Measurements from ENCODE around the gene MYRIP.

GRCh38 chr3:40254491-40254890 is 445.1 kb downstream of the MYRIP start:
- TF ChIP-seq, protein P1, sequence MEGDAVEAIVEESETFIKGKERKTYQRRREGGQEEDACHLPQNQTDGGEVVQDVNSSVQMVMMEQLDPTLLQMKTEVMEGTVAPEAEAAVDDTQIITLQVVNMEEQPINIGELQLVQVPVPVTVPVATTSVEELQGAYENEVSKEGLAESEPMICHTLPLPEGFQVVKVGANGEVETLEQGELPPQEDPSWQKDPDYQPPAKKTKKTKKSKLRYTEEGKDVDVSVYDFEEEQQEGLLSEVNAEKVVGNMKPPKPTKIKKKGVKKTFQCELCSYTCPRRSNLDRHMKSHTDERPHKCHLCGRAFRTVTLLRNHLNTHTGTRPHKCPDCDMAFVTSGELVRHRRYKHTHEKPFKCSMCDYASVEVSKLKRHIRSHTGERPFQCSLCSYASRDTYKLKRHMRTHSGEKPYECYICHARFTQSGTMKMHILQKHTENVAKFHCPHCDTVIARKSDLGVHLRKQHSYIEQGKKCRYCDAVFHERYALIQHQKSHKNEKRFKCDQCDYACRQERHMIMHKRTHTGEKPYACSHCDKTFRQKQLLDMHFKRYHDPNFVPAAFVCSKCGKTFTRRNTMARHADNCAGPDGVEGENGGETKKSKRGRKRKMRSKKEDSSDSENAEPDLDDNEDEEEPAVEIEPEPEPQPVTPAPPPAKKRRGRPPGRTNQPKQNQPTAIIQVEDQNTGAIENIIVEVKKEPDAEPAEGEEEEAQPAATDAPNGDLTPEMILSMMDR (conservative IDR thresholded peaks at IDR 0.05; ENCODE audit: low read depth, low read length), result no peak
- TF ChIP-seq EZH2 (IDR thresholded peaks at IDR 0.05; ENCODE audit: low read length, unreplicated experiment), result no peak
